ENCODE results near the gene FKBP5. TPM values are rescaled to one million over a fixed set of nuclear protein-coding genes. Genes with fewer than 3 reads are reported as not detected.

Gene FKBP5
- total RNA-seq, 1 donor from 2014 or later = 142 TPM

DNA sequence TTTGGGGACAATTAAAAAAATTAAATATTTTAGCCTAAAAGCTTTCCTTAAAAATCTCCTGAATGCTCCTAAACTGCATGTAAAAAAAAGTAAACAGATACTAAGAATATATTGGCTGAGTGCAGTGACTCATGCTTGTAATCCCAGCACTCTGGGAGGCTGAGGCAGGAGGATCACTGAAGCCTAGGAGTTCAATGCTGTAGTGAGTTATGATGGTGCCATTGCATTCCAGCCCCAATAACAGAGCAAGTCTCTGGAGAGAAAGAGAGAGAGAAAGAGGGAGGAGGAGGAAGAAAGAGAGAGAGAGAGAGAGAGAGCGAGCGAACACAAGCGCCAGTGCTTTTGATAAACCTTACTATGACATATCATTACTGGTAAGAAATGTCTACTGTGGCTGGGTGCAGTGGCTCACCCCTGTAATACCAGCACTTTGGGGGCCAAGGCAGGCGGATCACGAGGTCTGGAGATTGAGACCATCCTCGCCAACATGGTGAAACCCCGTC is 58.8 kb downstream of the FKBP5 start:
- intact Hi-C loops (cut with DNase I) = no loop called here
- no peak for ATAC-seq

DNA sequence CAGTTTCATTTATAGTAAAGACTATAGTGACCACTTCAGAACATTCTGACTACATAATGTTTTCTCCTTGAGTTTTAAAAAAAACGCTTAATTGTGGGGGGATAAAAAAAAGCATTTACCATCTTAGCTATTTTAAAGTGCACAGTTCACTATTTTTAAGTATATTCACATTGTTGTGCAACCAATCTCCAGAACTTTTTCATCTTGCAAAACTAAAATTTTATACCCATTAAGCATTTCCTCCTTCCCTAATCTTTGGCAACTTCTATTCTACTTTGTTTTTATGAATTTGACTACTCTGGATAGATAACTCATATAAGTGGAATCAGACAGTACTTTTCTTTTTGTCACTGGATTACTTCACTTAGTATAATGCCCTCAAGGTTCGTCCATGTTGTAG is 62.3 kb downstream of the FKBP5 start:
- no peaks in the 10 kb centered on the region for H3K9me3 ChIP-seq
- H3K4me3 ChIP-seq = no peak overlapping the region
- ATAC-seq (no peak), DNase-seq (no peak)
- H3K27me3 ChIP-seq = no peaks in the 10 kb centered on the region
- intact Hi-C loops (cut with DNase I) = no loop called here
- H3K36me3 ChIP-seq = peaks cover 92% of the 10 kb centered on the region
- TF ChIP-seq, protein P1, sequence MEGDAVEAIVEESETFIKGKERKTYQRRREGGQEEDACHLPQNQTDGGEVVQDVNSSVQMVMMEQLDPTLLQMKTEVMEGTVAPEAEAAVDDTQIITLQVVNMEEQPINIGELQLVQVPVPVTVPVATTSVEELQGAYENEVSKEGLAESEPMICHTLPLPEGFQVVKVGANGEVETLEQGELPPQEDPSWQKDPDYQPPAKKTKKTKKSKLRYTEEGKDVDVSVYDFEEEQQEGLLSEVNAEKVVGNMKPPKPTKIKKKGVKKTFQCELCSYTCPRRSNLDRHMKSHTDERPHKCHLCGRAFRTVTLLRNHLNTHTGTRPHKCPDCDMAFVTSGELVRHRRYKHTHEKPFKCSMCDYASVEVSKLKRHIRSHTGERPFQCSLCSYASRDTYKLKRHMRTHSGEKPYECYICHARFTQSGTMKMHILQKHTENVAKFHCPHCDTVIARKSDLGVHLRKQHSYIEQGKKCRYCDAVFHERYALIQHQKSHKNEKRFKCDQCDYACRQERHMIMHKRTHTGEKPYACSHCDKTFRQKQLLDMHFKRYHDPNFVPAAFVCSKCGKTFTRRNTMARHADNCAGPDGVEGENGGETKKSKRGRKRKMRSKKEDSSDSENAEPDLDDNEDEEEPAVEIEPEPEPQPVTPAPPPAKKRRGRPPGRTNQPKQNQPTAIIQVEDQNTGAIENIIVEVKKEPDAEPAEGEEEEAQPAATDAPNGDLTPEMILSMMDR (IDR thresholded peaks at IDR 0.05) = no peak
- H3K4me1 ChIP-seq = no peaks in the 10 kb centered on the region
- H3K27ac ChIP-seq = no peak overlapping the region

More for the DNA sequence above, 58.8 kb downstream of the FKBP5 start:
- peaks cover 91% of the 10 kb centered on the region for H3K36me3 ChIP-seq
- H3K27ac ChIP-seq = no peak overlapping the region
- H3K9me3 ChIP-seq = no peaks in the 10 kb centered on the region
- TF ChIP-seq, protein P1 (IDR thresholded peaks at IDR 0.05) = no peak
- no peaks in the 10 kb centered on the region for H3K4me1 ChIP-seq
- DNase-seq = no peak
- H3K4me3 ChIP-seq = no peak overlapping the region
- H3K27me3 ChIP-seq = no peaks in the 10 kb centered on the region

DNA sequence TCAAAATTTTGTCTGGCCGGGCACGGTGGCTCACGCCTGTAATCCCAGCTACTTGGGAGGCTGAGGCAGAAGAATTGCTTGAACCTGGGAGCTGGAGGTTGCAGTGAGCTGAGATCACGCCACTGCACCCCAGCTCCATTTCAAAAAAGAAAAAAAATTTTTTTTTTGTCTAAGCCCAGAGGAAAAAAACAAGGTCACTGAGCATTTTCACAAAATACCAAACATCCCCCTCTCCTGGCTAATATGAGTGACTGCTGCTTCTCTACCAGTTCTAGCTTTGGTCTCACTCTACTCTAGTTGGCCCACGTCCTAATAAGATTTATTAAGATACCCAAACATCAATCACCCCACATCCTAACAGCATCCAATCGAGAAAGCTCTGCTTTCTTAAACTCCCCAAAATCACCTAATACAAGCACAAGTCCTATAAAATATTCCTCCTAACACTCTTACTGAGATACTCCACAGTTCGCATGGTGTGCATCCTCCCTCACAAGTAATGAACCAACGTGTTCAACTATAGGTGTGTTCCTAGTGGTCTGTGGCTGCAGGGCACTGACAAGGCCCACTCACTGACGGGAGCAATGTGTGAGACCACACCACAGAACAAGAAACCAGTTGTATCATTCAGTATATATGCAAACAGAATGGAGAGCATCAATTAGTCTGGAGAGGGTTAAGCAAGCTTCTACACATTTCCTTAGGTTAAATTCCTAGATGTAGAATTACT is 64.2 kb downstream of the FKBP5 start:
- intact Hi-C loops (cut with DNase I) = no loop called here
- ATAC-seq = no peak
- Histone ChIP-seq H3K27me3 (no peaks in the 10 kb centered on the region), H3K4me1 (no peaks in the 10 kb centered on the region), H3K4me3 (no peak overlapping the region), H3K36me3 (peaks cover 91% of the 10 kb centered on the region), H3K9me3 (no peaks in the 10 kb centered on the region), H3K27ac (no peak overlapping the region)
- no peak for DNase-seq
- TF ChIP-seq, protein P1 (IDR thresholded peaks at IDR 0.05) = peak; percentile 23

DNA sequence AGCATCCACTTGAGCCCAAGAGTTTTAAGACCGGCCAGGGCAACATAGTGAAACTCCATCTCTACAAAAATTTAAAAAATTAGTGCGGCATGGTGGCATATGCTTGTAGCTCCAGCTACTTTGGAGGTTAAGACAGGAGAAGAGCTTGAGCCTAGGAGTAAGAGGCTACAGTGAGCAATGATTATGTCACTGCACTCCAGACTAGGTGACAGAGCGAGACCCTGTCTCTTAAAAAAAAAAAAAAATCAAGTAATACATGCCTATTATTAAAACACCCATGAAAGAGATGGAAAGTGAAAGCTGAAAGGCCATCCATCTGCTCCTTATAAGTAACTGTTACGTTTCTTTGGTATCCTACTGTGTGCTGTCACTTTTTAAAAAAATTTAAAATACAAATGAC is 66.4 kb downstream of the FKBP5 start:
- Histone ChIP-seq H3K4me1 (no peaks in the 10 kb centered on the region), H3K36me3 (peaks cover 91% of the 10 kb centered on the region), H3K27me3 (no peaks in the 10 kb centered on the region), H3K9me3 (no peaks in the 10 kb centered on the region), H3K27ac (no peak overlapping the region), H3K4me3 (no peak overlapping the region)
- intact Hi-C loops (cut with DNase I) = no loop called here
- TF ChIP-seq, protein P1 (IDR thresholded peaks at IDR 0.05) = no peak
- ATAC-seq (no peak), DNase-seq (no peak)

DNA sequence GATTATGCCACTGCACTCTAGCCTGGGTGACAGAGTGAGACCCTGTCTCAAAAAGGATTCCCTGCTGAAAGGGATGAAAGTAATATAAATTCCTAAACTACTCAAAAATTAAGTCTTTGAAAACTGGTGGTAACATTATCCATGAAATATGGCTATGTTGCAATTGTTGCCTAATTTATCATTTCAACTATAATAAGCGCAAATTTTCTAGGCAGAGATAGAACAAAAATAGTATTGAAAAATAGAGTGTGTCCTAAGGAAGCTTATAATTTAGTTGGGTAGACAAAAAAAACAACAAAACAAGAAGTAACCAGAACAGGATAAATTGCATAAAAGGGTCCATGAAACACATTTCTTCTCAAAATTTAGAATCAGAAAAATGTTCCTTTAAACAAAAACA is 68.0 kb downstream of the FKBP5 start:
- DNase-seq = no peak
- Histone ChIP-seq H3K4me3 (no peak overlapping the region), H3K27ac (no peak overlapping the region), H3K27me3 (no peaks in the 10 kb centered on the region), H3K36me3 (peaks cover 89% of the 10 kb centered on the region), H3K9me3 (no peaks in the 10 kb centered on the region), H3K4me1 (no peaks in the 10 kb centered on the region)
- ATAC-seq = no peak
- intact Hi-C loops (cut with DNase I) = no loop called here
- TF ChIP-seq, protein P1 (IDR thresholded peaks at IDR 0.05) = no peak

All from upper lobe of right lung (tissue), 1 donor.